HG02588 (cell line): ENCODE results near the gene CYB5D1.

Experiments
- ATAC-seq: cut with Tn5 transposase; IDR thresholded peaks from one replicate; pipeline ENCODE4 v1.9.1; 2021; ENCODE audit warnings: mild to moderate bottlenecking, moderate library complexity; ENCODE audit not compliant: unreplicated experiment

CYB5D1 gene

GRCh38 chr17:7911116-7911515, 53.3 kb downstream of the CYB5D1 start:
- no peak for ATAC-seq
